ENCODE results near the gene S100A11.
A peak's percentile ranks its signal among the peaks of the same experiment; 100 is the strongest.

DNA sequence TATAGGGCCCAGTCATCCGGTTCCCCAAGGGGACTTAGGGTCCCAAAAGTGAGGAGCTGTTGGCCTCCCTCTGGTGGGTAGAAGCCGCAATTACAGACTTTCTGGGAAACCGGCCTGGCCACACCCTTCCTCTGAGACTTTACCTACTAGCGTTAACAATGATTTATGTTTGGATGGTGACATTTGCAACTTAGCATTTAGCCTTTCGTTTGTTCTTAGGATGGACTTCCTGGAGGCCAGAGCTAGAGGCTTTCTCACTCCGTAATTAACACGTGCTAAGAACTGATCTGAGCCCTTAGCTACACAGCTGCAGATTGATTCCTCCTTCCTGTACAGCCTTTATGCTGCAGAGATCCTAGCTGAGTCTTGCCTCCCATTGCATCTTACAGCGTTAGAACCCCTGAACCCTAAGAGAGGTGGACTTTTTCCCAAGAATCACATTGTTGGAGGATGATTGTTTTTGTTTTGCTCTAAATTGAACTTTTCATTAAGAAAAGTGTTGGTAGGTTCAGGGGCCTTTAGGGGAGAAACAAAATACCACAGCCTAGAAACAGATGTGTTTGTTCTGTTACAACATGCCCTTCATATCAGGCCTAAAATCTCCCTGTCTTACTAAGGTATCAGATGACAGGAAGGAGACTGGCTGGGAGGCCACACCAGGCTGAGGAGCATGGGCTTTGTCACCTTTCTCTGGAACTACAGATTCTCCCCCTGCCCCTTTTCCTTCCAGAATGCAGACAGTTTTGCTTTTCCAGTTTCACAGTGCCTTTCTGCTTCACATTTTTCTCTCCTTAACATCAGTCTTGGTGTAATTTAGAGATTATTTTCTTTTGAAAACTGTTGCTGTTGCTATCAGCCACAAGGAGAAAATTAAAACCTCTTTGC, 1.9 kb downstream of the S100A11 start:
- TF ChIP-seq, protein P1, sequence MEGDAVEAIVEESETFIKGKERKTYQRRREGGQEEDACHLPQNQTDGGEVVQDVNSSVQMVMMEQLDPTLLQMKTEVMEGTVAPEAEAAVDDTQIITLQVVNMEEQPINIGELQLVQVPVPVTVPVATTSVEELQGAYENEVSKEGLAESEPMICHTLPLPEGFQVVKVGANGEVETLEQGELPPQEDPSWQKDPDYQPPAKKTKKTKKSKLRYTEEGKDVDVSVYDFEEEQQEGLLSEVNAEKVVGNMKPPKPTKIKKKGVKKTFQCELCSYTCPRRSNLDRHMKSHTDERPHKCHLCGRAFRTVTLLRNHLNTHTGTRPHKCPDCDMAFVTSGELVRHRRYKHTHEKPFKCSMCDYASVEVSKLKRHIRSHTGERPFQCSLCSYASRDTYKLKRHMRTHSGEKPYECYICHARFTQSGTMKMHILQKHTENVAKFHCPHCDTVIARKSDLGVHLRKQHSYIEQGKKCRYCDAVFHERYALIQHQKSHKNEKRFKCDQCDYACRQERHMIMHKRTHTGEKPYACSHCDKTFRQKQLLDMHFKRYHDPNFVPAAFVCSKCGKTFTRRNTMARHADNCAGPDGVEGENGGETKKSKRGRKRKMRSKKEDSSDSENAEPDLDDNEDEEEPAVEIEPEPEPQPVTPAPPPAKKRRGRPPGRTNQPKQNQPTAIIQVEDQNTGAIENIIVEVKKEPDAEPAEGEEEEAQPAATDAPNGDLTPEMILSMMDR (IDR thresholded peaks at IDR 0.05) = peak; percentile 88
- TF ChIP-seq CREM (CRISPR knock-in tag; IDR thresholded peaks at IDR 0.05) = no peak
- TF ChIP-seq FOXP1 (CRISPR knock-in tag; IDR thresholded peaks at IDR 0.05; ENCODE audit: borderline replicate concordance) = no peak
- no peak for TF ChIP-seq TEAD4 (CRISPR knock-in tag; IDR thresholded peaks at IDR 0.05)
- no peak for TF ChIP-seq CREB1 (CRISPR knock-in tag; IDR thresholded peaks at IDR 0.05)
- TF ChIP-seq, protein P2, sequence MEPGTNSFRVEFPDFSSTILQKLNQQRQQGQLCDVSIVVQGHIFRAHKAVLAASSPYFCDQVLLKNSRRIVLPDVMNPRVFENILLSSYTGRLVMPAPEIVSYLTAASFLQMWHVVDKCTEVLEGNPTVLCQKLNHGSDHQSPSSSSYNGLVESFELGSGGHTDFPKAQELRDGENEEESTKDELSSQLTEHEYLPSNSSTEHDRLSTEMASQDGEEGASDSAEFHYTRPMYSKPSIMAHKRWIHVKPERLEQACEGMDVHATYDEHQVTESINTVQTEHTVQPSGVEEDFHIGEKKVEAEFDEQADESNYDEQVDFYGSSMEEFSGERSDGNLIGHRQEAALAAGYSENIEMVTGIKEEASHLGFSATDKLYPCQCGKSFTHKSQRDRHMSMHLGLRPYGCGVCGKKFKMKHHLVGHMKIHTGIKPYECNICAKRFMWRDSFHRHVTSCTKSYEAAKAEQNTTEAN (CRISPR knock-in tag; IDR thresholded peaks at IDR 0.05) = no peak
